Activated CD8-positive, alpha-beta memory T cell treated with anti-CD3 and anti-CD28 coated beads for 36 hours (primary cell): Measurements from ENCODE around the gene CUEDC1. TPM values are rescaled to one million over a fixed set of nuclear protein-coding genes. Genes with fewer than 3 reads are reported as not detected.
"Not testable (repeated sequence)": the region's sequence is repeated elsewhere in the genome, so short reads cannot be mapped to it uniquely, and the experiment has no call there.

ENCODE experiments used
- CTCF ChIA-PET: fragments of 350-600 bp; sonication (Branson Sonifier 250); formaldehyde crosslinking; loops from one replicate; lab custom pipeline; 2021; ENCODE audit warnings: antibody characterized with exemption; lab: Charles Lee
- POLR2A ChIA-PET: fragments of 350-600 bp; sonication (Branson Sonifier 250); formaldehyde crosslinking; loops from one replicate; lab custom pipeline; 2021; ENCODE audit warnings: antibody characterized with exemption; lab: Charles Lee
- total RNA-seq, 2 experiments: library from RNA; stranded (reverse); gene quantifications; one replicate each; pipeline ENCODE4 v1.2.3, GENCODE V29; 2021

The CUEDC1 gene
- total RNA-seq, 2 experiments from 2014 or later = 0.30 TPM; not detected in 1

GRCh38 chr17:57849163-57849873 lies 105.9 kb downstream of the CUEDC1 start:
- ChIA-PET CTCF (interaction anchor here (1.2 to 3.6 kb wide), 5 partner anchors 8 to 151 kb away, joined by 3 to 21 read pairs (median 4); no protein-coding TSS in a partner anchor), POLR2A (interaction anchor here (0.7 to 1.4 kb wide), 7 partner anchors 16 to 488 kb away, joined by 3 to 7 read pairs (median 3); partner anchors contain the start of genes SRSF1 and VEZF1)

GRCh38 chr17:57846056-57846945 lies 108.9 kb downstream of the CUEDC1 start:
- CTCF ChIA-PET = not testable (repeated sequence)
- POLR2A ChIA-PET = interaction anchor here (0.6 kb wide), 2 partner anchors 15 to 313 kb away, joined by 3 to 4 read pairs; no protein-coding TSS in a partner anchor

GRCh38 chr17:57842280-57842679 lies 112.9 kb downstream of the CUEDC1 start:
- ChIA-PET CTCF (no interaction called here), POLR2A (no interaction called here)

GRCh38 chr17:57839571-57839923 lies 115.7 kb downstream of the CUEDC1 start:
- CTCF ChIA-PET = no interaction called here
- POLR2A ChIA-PET = no interaction called here

GRCh38 chr17:57838857-57839570 lies 116.2 kb downstream of the CUEDC1 start:
- POLR2A ChIA-PET = no interaction called here
- CTCF ChIA-PET = no interaction called here

- POLR2A ChIA-PET = no interaction called here
- CTCF ChIA-PET = no interaction called here
Measured at GRCh38 chr17:57838453-57838852, 116.8 kb downstream of the CUEDC1 start.

- ChIA-PET CTCF (interaction anchor here (3.1 kb wide), 1 partner anchor 14 kb away, joined by 21 read pairs; the partner anchor contains the start of gene MRPS23), POLR2A (no interaction called here)
Measured at GRCh38 chr17:57835333-57835900, 119.8 kb downstream of the CUEDC1 start.

GRCh38 chr17:57834146-57834741 lies 121.0 kb downstream of the CUEDC1 start:
- ChIA-PET POLR2A (interaction anchor here (1.5 kb wide), 1 partner anchor 15 kb away, joined by 7 read pairs; the partner anchor contains the start of gene MRPS23), CTCF (interaction anchor here (0.8 to 3.1 kb wide), 7 partner anchors 11 to 555 kb away, joined by 3 to 21 read pairs (median 5); partner anchors contain the start of gene MRPS23)

- POLR2A ChIA-PET = interaction anchor here (1.5 kb wide), 1 partner anchor 16 kb away, joined by 7 read pairs; the partner anchor contains the start of gene MRPS23
- CTCF ChIA-PET = interaction anchor here (0.6 to 3.1 kb wide), 19 partner anchors 10 to 857 kb away, joined by 3 to 21 read pairs (median 3); partner anchors contain the start of genes CCDC182, MRPS23 and SRSF1
Measured at GRCh38 chr17:57833179-57833939, 121.9 kb downstream of the CUEDC1 start.

GRCh38 chr17:57832314-57833178 lies 122.7 kb downstream of the CUEDC1 start:
- ChIA-PET POLR2A (interaction anchor here (1.5 kb wide), 1 partner anchor 17 kb away, joined by 7 read pairs; the partner anchor contains the start of gene MRPS23), CTCF (interaction anchor here (0.6 to 3.1 kb wide), 16 partner anchors 9 to 856 kb away, joined by 3 to 21 read pairs (median 4); partner anchors contain the start of genes CCDC182, MRPS23 and SRSF1)

- ChIA-PET POLR2A (interaction anchor here (0.6 kb wide), 1 partner anchor 15 kb away, joined by 3 read pairs; no protein-coding TSS in a partner anchor), CTCF (no interaction called here)
Measured at GRCh38 chr17:57830880-57831279, 124.3 kb downstream of the CUEDC1 start.

GRCh38 chr17:57823469-57824401 lies 131.5 kb downstream of the CUEDC1 start:
- ChIA-PET CTCF (interaction anchor here (1.1 to 1.9 kb wide), 3 partner anchors 9 to 581 kb away, joined by 4 to 6 read pairs (median 5); no protein-coding TSS in a partner anchor), POLR2A (interaction anchor here (0.6 kb wide), 1 partner anchor 108 kb away, joined by 5 read pairs; no protein-coding TSS in a partner anchor)

GRCh38 chr17:57819867-57820266 lies 135.3 kb downstream of the CUEDC1 start:
- CTCF ChIA-PET = no interaction called here
- POLR2A ChIA-PET = no interaction called here

- CTCF ChIA-PET = interaction anchor here (2.4 kb wide), 1 partner anchor 14 kb away, joined by 7 read pairs; no protein-coding TSS in a partner anchor
- POLR2A ChIA-PET = no interaction called here
Measured at GRCh38 chr17:57819285-57819684, 135.9 kb downstream of the CUEDC1 start.

- CTCF ChIA-PET = interaction anchor here (1.9 to 2.4 kb wide), 2 partner anchors 15 to 35 kb away, joined by 4 to 7 read pairs; no protein-coding TSS in a partner anchor
- POLR2A ChIA-PET = no interaction called here
Measured at GRCh38 chr17:57818066-57818465, 137.1 kb downstream of the CUEDC1 start.
